ENCODE results near the gene MARVELD1.

MARVELD1 gene

DNA sequence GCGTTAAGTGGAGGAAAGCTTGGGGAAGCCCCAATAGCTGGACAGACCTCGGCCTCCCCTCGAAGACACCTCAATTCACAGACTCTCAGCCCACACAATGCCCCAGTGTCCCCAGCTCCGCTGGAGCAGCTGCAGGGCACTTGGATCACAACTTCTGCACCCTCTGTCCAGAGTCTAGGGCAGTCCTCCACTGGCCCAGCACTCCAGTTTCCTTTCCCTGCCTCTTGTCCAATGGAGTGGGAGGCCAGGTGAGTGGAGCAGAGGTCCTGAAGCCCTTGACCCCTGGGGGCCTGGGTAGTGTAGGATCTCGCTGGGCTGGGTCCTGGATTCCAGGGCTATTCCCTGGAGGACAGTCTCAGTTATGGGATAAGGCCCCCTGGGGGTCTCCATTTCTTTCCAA lies 46.4 kb downstream of the MARVELD1 start:
- no peak for DNase-seq

DNA sequence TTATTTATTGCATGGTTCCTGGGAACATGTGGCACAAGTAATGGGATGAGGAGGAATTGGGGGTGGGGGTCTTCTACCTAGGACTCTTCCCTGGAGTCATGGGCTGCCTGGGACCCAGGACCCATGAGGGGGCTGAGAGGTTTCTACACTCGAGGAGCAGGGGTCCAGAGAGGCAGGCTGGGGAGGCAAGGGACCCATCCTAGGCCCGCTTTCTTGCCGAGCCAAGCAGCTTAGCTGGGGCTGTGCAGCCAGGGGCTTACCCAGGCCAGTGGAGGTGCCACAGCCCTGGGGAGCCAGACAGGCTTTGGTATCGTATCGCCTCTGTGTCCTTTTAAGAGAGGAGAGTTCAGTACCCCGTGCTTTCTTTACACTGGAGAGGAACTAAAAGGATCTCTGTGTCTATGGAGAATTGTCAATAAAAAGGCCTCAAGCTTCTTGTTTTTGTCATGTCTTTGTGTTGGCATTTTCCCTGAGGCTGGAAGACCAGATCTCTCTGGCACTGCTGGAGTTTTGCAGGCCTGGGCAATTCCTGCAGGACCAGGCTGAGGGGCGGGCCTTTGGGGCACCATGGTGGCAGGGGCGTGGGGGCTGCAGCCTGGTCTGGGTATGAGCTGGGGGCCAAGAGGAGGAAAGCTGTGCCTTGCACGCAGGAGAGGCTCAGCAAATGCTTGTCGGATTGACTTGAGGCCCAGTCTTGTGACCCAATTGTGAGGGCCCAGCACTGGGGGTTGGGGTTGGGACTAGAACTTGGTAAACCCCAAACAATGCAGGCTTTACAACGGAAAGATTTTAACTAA lies 47.1 kb downstream of the MARVELD1 start:
- DNase-seq, result no peak

- DNase-seq, result no peak
Observed at GRCh38 chr10:97761331-97761865, 47.9 kb downstream of the MARVELD1 start.

DNA sequence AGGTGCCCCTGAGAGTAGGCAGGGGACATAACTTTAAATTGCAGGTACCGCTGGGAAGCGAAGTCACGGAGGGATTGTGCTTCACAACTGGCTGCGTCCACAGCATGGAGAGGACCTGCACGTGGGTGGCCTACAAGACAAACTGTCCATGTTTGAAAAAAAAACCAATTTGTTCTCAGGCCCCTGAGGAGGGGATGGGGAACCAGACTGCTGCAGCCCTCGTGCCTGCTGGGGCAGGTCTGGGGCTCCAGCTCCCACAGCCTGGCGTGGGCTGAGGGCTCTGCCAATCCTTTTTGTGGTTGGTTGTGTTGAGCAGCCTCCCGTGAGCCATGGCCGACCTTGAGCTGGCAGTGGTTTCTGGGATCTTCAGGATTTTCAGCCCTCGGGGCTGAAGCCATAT lies 48.5 kb downstream of the MARVELD1 start:
- DNase-seq, result no peak

DNA sequence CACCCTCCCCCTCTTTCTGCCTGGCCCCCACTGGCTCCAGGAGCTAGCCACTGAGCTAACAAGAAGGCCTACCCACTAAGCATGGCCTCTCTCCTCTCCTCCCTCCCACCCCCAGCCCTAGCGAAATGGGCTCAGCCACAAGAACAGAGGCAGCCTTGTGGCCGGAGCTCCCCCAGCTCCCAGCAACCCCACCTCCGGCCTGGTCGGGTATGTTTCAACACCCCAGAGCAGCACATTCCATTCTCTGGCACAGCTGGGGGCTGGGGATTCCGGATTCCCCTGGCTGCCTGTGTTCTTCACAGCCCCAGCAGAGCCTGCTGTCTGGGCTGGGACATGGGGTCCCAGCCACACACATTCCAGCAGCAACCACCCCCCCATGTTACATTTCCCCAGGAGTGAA lies 49.3 kb downstream of the MARVELD1 start:
- DNase-seq, result no peak

- no peak for DNase-seq
Observed at GRCh38 chr10:97763411-97763810, 49.9 kb downstream of the MARVELD1 start.

- no peak for DNase-seq
Observed at GRCh38 chr10:97763947-97764346, 50.4 kb downstream of the MARVELD1 start.

DNA sequence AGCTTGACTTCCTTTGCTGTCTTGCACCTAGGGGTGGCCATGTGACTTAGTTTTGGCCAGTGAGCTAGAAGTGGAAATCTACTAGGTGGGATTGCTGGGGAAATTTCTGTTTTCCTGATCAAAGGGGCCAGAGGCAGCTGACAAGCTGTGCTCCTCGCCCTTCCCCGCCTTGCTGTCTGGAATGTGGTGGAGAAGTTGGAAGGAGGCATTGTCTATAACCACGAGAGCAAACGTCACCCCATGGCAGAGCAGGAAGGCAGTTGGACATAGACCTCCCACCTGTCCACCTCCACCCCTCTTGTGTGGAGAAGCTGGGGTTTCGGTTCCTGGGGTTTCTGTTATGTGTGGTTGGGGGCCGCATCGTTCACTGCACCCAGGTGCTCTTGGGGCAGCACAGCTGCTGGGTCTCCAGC lies 51.0 kb downstream of the MARVELD1 start:
- DNase-seq, result no peak

DNA sequence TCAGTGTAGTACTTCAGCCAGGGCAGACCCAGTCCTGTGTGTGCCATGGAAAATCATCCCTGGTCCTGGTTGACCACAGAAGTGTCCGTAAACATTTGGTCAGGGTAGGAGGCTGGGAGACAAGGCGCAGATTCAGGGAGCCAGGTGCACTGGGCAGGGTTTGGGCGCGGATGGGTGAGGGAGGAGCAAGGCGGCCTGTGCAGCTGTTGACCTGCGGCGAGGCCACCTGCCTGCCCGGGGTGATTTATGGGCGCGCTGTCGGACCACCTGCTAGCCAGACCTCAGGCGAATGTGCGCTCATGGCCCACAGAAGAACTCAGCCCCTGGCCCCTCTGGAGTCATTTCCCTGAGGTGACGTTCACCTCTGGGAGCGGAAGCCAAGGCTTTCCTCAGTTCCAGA lies 51.7 kb downstream of the MARVELD1 start:
- no peak for DNase-seq

- DNase-seq, result no peak
Observed at GRCh38 chr10:97766106-97766810, 52.7 kb downstream of the MARVELD1 start.

DNA sequence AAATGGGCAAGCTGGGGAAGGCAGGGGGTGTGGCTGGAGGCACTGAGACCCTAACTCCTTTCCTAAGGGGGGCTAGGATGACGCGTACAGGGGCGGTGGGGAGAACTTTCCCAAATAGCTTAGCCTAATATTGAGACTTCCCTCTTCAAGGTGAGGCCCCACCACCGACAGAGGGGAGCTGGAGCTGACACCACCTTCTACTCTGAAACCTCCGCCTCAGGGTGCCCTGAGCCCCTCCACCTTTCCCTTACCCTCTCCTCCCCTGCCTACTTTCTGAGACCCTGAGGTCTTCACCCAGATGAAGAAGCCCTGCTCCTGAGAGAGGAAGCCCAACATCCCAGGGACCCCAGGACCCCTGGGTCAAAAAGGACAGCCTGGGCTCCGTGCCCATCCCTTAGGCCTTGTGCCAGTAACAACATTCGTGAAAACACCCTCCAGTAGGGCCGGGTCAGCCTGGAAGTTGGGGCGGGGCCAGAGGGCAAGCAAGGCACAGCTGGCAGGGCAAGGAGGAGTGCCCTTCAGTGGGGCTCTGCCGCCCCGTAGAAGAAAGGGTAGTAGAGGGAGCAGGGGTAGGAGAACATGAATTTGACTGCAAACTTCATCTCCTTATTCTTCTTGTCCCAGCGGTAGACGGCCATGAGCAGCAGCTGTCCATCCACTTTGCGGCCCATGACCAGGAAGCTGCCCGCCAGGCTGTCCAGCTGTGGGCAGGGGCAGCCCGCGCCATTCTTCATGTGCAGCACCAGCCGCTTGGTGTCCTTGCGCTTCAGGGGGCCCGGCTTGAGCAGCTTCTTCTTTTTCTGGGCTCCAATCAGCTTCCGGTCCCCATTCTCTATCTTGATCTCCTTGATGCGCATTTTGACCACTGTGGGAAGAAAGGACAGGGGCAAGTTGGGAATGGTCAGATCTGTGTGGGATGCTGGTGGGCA lies 53.7 kb downstream of the MARVELD1 start:
- DNase-seq, result no peak

All from activated CD4-positive, alpha-beta T cell treated with anti-CD3 and anti-CD28 coated beads for 4 hours (primary cell).